ENCODE data around the gene CHRM5. TPM values are rescaled to one million over a fixed set of nuclear protein-coding genes. Genes with fewer than 3 reads are reported as not detected.

Gene CHRM5
- total RNA-seq, 1 experiment from 2014 or later: not detected

GRCh38 chr15:34019369-34019990 is 51.2 kb downstream of the CHRM5 start:
- Histone ChIP-seq H3K9ac (ENCODE audit: low read length) (no peak overlapping the region), H3K9me2 (ENCODE audit: insufficient read depth) (no peaks in the 10 kb centered on the region), H3K27ac (ENCODE audit: low read depth, low read length) (no peak overlapping the region), H3K9me3 (ENCODE audit: control insufficient read depth in 1 of 2, insufficient read depth in 1 of 2, low read depth in 1 of 2, low read length in 2 of 2) (no peaks in the 10 kb centered on the region), H3K36me3 (ENCODE audit: control insufficient read depth in 1 of 2, insufficient read depth in 2 of 2, low read length in 2 of 2) (no peaks in the 10 kb centered on the region), H2AFZ (ENCODE audit: low read depth, low read length, poor library complexity, severe bottlenecking) (no peak overlapping the region), H3K27me3 (ENCODE audit: insufficient read depth, low read length) (no peaks in the 10 kb centered on the region), H4K20me1 (ENCODE audit: insufficient read depth) (no peaks in the 10 kb centered on the region), H3K79me2 (ENCODE audit: insufficient read depth, low read length) (no peaks in the 10 kb centered on the region), H3K4me2 (ENCODE audit: low read length) (no peak overlapping the region), H3K4me1 (ENCODE audit: control insufficient read depth in 1 of 2, insufficient read depth in 2 of 2, low read length in 2 of 2) (no peaks in the 10 kb centered on the region), H3K4me3 (replicated peaks in 1 of 2; ENCODE audit: low read depth in 1 of 2, low read length in 2 of 2) (no peak overlapping the region)
- BruUV-seq (replicated peaks): no TSS peak
- no peak for TF ChIP-seq CEBPB (IDR thresholded peaks at IDR 0.05; ENCODE audit: low read depth)
- TF ChIP-seq SRF (IDR thresholded peaks at IDR 0.05; ENCODE audit: low read depth): no peak
- TF ChIP-seq JUND (IDR thresholded peaks at IDR 0.05): no peak
- no peak for TF ChIP-seq SIN3A (IDR thresholded peaks at IDR 0.05; ENCODE audit: low read depth)
- TF ChIP-seq REST (IDR thresholded peaks at IDR 0.05; ENCODE audit: low read depth): no peak
- no peak for TF ChIP-seq ELF1 (IDR thresholded peaks at IDR 0.05; ENCODE audit: borderline replicate concordance, low read depth)
- no peak for TF ChIP-seq EZH2 (IDR thresholded peaks at IDR 0.05)
- no peak for TF ChIP-seq MAX (IDR thresholded peaks at IDR 0.05)
- TF ChIP-seq RAD21 (IDR thresholded peaks at IDR 0.05; ENCODE audit: low read depth): no peak
- TF ChIP-seq EZH2phosphoT487 (IDR thresholded peaks at IDR 0.05; ENCODE audit: borderline replicate concordance): no peak
- no peak for TF ChIP-seq TCF7L2 (IDR thresholded peaks at IDR 0.05; ENCODE audit: borderline replicate concordance, extremely low read depth, insufficient read depth, insufficient read length)
- no peak for TF ChIP-seq POLR2A (IDR thresholded peaks at IDR 0.05; ENCODE audit: borderline replicate concordance, extremely low read depth, insufficient read depth, insufficient read length)
- no peak for TF ChIP-seq CTCF (IDR thresholded peaks at IDR 0.05 in 2 of 3, conservative IDR thresholded peaks at IDR 0.05 in 1 of 3; ENCODE audit: borderline replicate concordance in 1 of 3, insufficient read depth in 1 of 3, low read depth in 2 of 3, low read length in 2 of 3)
- ChIA-PET POLR2A (no interaction called here), CTCF (no interaction called here), RAD21 (ENCODE audit: low non-redundant PET in 1 of 2, low total read pairs in 2 of 2, uncharacterized antibody in 2 of 2, unreplicated experiment in 2 of 2) (no interaction called here)
- no peak for DNase-seq (ENCODE audit: low read depth, low spot score)
- intact Hi-C loops (cut with micrococcal nuclease): no loop called here
- no peak for ATAC-seq
